GM13976 (cell line): Measurements from ENCODE around the gene BICD1.

Experiments
- DNase-seq: peaks from one replicate; pipeline ENCODE4 v3.0.0; 2012; ENCODE audit warnings: low spot score
- CTCF ChIP-seq: IDR thresholded peaks from 2 replicates; pipeline ENCODE4 v1.5.1; 2012; ENCODE audit warnings: borderline replicate concordance, mild to moderate bottlenecking; ENCODE audit not compliant: insufficient read depth; ENCODE audit errors: extremely low read depth, missing control alignments, control extremely low read depth
- in situ Hi-C: fragments of 300-500 bp; cut with MboI; formaldehyde crosslinking; loops from one replicate; pipeline ENCODE4 v1.12.0; 2022; ENCODE audit warnings: low sequenced_read_pairs, mixed read lengths, inconsistent platforms; ENCODE audit not compliant: unreplicated experiment

The BICD1 gene

GRCh38 chr12:32134101-32134888 lies 27.6 kb downstream of the BICD1 start:
- TF ChIP-seq CTCF: peak; percentile 7
- in situ Hi-C loops: no loop called here
- DNase-seq: peak; percentile 51

GRCh38 chr12:32135967-32136366 lies 29.3 kb downstream of the BICD1 start:
- in situ Hi-C loops: no loop called here
- no peak for TF ChIP-seq CTCF

GRCh38 chr12:32136404-32136803 lies 29.8 kb downstream of the BICD1 start:
- DNase-seq: no peak
- in situ Hi-C loops: no loop called here
- TF ChIP-seq CTCF: no peak

More at GRCh38 chr12:32135967-32136366, 29.3 kb downstream of the BICD1 start:
- DNase-seq: no peak

GRCh38 chr12:32139064-32139421 lies 32.4 kb downstream of the BICD1 start:
- TF ChIP-seq CTCF: no peak
- in situ Hi-C loops: no loop called here
- DNase-seq: peak; percentile 78

GRCh38 chr12:32140877-32141276 lies 34.2 kb downstream of the BICD1 start:
- DNase-seq: no peak
- no peak for TF ChIP-seq CTCF
- in situ Hi-C loops: no loop called here

GRCh38 chr12:32145096-32145495 lies 38.4 kb downstream of the BICD1 start:
- in situ Hi-C loops: no loop called here
- no peak for DNase-seq
- TF ChIP-seq CTCF: no peak
